Breast epithelium (tissue), 3 donors: ENCODE results near the gene SHROOM3.

Experiments
- CTCF ChIP-seq, 3 donors: fragments of 450-650 bp; IDR thresholded peaks; one replicate each; pipeline ENCODE4 v1.5.1; 2016 to 2017; ENCODE audit warnings: antibody characterized with exemption in 3 of 3, mild to moderate bottlenecking in 3 of 3, moderate library complexity in 3 of 3
- POLR2AphosphoS5 ChIP-seq, 3 donors: sonication (generic); formaldehyde crosslinking; IDR thresholded peaks; one replicate each; pipeline ENCODE4 v1.6.1; 2017; ENCODE audit warnings: antibody characterized with exemption in 3 of 3

DNA sequence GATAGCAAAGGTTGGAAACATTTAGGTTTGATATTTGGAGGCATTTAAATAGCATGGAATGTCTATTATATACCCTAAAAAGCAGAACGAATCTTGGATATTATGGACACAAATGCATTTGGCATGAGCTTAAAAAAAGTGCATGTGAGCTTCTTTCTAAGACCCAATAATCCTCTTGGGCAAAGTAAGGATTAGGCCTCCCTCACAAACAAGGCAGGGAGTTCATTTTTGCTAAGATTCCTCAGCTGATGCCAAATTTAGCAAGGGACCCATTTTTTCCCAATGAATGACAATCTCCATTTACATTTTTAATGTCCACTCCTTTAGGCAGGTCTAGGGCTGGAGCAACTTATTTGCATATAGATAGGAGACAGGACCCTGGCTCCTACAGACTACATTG is 263.1 kb downstream of the SHROOM3 start:
- TF ChIP-seq CTCF (IDR thresholded peaks at IDR 0.05) = no peak
- no peak for TF ChIP-seq POLR2AphosphoS5 (IDR thresholded peaks at IDR 0.05)
